Measurements from ENCODE around the gene WDR31.
"Not testable (repeated sequence)": the region's sequence is repeated elsewhere in the genome, so short reads cannot be mapped to it uniquely, and the experiment has no call there.

WDR31 gene

GRCh38 chr9:113298924-113299770 lies 40.9 kb downstream of the WDR31 start:
- DNase-seq (ENCODE audit: low read depth) = no peak
- no peak for TF ChIP-seq CTCF (IDR thresholded peaks at IDR 0.05; ENCODE audit: control insufficient read depth, insufficient read depth, low read depth, low read length, missing control alignments)
- no peak overlapping the region for H3K4me3 ChIP-seq (ENCODE audit: control insufficient read depth, low read depth, low read length)

GRCh38 chr9:113298311-113298710 lies 41.8 kb downstream of the WDR31 start:
- no peak overlapping the region for H3K4me3 ChIP-seq (ENCODE audit: control insufficient read depth, low read depth, low read length)
- DNase-seq (ENCODE audit: low read depth) = no peak
- no peak for TF ChIP-seq CTCF (IDR thresholded peaks at IDR 0.05; ENCODE audit: control insufficient read depth, insufficient read depth, low read depth, low read length, missing control alignments)

- H3K4me3 ChIP-seq (ENCODE audit: control insufficient read depth, low read depth, low read length) = no peak overlapping the region
- no peak for TF ChIP-seq CTCF (IDR thresholded peaks at IDR 0.05; ENCODE audit: control insufficient read depth, insufficient read depth, low read depth, low read length, missing control alignments)
- no peak for DNase-seq (ENCODE audit: low read depth)
Observed at GRCh38 chr9:113296796-113297558, 43.1 kb downstream of the WDR31 start.

- DNase-seq (ENCODE audit: low read depth); H3K4me3 ChIP-seq (ENCODE audit: control insufficient read depth, low read depth, low read length): not testable (repeated sequence)
Observed at GRCh38 chr9:113296247-113296646, 43.8 kb downstream of the WDR31 start.

GRCh38 chr9:113293285-113293878 lies 46.7 kb downstream of the WDR31 start:
- H3K4me3 ChIP-seq (ENCODE audit: control insufficient read depth, low read depth, low read length) = no peak overlapping the region
- no peak for TF ChIP-seq CTCF (IDR thresholded peaks at IDR 0.05; ENCODE audit: control insufficient read depth, insufficient read depth, low read depth, low read length, missing control alignments)
- peak; percentile 42 for DNase-seq (ENCODE audit: low read depth)

GRCh38 chr9:113290052-113290607 lies 49.9 kb downstream of the WDR31 start:
- no peak for DNase-seq (ENCODE audit: low read depth)
- no peak overlapping the region for H3K4me3 ChIP-seq (ENCODE audit: control insufficient read depth, low read depth, low read length)
- TF ChIP-seq CTCF (IDR thresholded peaks at IDR 0.05; ENCODE audit: control insufficient read depth, insufficient read depth, low read depth, low read length, missing control alignments) = no peak
